Measurements from ENCODE around the gene CFLAR.

DNA sequence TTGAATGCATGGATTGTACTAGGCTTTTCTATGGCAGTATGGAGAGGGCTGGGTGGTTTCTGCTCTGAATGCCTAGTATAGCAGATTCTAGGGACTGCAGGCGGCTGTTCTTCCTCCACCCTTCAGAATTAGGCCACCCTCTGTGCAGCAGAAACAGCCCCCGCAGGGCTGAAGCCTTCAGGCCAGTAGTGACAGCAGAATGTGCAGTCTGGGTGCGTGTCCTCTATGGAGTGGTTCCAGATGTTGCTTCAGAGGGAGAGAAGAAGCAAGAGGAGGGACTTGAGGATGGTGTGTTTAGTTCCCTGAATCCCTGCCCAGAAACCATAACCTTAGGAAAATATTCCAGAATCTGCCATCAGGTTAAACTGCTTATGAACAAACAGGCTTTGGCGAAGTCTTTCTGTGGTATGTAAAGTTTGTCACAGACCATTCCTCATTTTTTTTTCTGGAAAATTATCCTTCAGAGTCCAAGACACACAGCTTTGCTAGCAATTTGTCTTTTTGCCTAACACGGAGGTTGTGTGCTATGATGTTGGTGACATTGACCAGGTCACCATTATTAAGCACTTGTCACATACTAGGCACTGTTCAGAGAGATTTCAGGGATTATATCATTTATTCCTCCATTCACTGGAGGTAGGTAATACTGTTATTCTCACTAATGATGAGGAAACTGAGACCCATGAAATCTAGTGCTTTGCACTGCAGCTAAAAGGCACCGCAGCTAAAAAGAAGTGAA is 88.1 kb downstream of the CFLAR start:
- TF ChIP-seq, protein P1, sequence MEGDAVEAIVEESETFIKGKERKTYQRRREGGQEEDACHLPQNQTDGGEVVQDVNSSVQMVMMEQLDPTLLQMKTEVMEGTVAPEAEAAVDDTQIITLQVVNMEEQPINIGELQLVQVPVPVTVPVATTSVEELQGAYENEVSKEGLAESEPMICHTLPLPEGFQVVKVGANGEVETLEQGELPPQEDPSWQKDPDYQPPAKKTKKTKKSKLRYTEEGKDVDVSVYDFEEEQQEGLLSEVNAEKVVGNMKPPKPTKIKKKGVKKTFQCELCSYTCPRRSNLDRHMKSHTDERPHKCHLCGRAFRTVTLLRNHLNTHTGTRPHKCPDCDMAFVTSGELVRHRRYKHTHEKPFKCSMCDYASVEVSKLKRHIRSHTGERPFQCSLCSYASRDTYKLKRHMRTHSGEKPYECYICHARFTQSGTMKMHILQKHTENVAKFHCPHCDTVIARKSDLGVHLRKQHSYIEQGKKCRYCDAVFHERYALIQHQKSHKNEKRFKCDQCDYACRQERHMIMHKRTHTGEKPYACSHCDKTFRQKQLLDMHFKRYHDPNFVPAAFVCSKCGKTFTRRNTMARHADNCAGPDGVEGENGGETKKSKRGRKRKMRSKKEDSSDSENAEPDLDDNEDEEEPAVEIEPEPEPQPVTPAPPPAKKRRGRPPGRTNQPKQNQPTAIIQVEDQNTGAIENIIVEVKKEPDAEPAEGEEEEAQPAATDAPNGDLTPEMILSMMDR (IDR thresholded peaks at IDR 0.05) = no peak
- TF ChIP-seq EZH2phosphoT487 (IDR thresholded peaks at IDR 0.05) = no peak
